Endothelial cell (in vitro differentiated cells): Measurements from ENCODE around the gene CRYL1. TPM values are rescaled to one million over a fixed set of nuclear protein-coding genes. Genes with fewer than 3 reads are reported as not detected.

ENCODE experiments used
- DNase-seq: peaks from one replicate; pipeline ENCODE4 v3.0.0; 2021; ENCODE audit warnings: low spot score
- H3K27ac Mint-ChIP-seq: one replicate; pipeline ENCODE4 v1.8.0; 2021; ENCODE audit warnings: mixed read lengths, inconsistent platforms; ENCODE audit not compliant: unreplicated experiment
- H3K27me3 Mint-ChIP-seq: one replicate; pipeline ENCODE4 v1.8.0; 2021; ENCODE audit warnings: mild to moderate bottlenecking, moderate library complexity, mixed read lengths, inconsistent platforms; ENCODE audit not compliant: unreplicated experiment
- H3K36me3 Mint-ChIP-seq: one replicate; pipeline ENCODE4 v1.8.0; 2021; ENCODE audit warnings: mild to moderate bottlenecking, low read depth, mixed read lengths, inconsistent platforms; ENCODE audit not compliant: unreplicated experiment
- H3K4me1 Mint-ChIP-seq: one replicate; pipeline ENCODE4 v1.8.0; 2021; ENCODE audit warnings: mild to moderate bottlenecking, mixed read lengths, inconsistent platforms; ENCODE audit not compliant: unreplicated experiment
- H3K4me3 Mint-ChIP-seq: one replicate; pipeline ENCODE4 v1.8.0; 2021; ENCODE audit warnings: mild to moderate bottlenecking, mixed read lengths, inconsistent platforms; ENCODE audit not compliant: unreplicated experiment
- H3K9me3 Mint-ChIP-seq: one replicate; pipeline ENCODE4 v1.8.0; 2021; ENCODE audit warnings: mixed read lengths, inconsistent platforms; ENCODE audit not compliant: unreplicated experiment
- CTCF ChIP-seq: fragments of 200-600 bp; sonication (generic); IDR thresholded peaks from one replicate; pipeline ENCODE4 v1.5.0; 2021; ENCODE audit warnings: antibody characterized with exemption; ENCODE audit not compliant: unreplicated experiment
- total RNA-seq: library from RNA; stranded (reverse); fragmentation: NEBNext Ultra II Directional; extraction: Animal tissue kit (Norgen Biotek cat#: 25700); gene quantifications from one replicate; pipeline ENCODE4 v1.2.1, GENCODE V29; 2021; ENCODE audit not compliant: unreplicated experiment

Gene CRYL1
- total RNA-seq, 1 donor from 2014 or later, result 4.8 TPM

DNA sequence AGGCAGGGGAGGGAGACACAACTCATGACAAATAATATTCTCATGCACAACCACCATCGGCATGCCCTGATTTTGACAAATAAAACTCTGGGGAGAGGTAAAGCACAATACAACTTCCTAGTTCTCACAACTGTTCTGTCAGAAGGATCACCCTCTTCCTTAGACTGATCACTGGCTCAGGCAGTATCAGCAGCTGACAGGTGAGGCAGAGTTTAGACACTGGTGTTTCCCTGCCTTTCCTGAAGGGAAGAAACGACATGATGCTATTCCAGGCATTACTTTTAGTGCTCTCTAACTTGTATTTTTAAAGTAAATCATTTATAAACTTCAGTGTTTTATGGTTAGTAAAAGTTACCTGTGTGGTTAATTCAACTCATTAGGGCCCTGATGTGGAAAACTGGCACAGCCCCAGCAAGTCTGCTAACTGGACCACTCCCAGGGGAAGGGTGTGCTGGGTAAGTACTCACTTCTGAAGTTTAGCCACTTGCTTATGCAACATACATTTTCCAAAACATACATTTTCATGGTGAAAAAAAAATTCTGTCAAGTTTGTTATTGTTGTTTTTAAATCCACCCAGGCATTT, 82.8 kb downstream of the CRYL1 start:
- Mint-ChIP-seq H3K4me1 (no peaks in the 10 kb centered on the region), H3K27ac (no peak overlapping the region), H3K36me3 (peaks cover 2% of the 10 kb centered on the region), H3K4me3 (no peak overlapping the region), H3K27me3 (no peaks in the 10 kb centered on the region), H3K9me3 (peaks cover under 1% of the 10 kb centered on the region)
- no peak for DNase-seq
- TF ChIP-seq CTCF, result no peak

DNA sequence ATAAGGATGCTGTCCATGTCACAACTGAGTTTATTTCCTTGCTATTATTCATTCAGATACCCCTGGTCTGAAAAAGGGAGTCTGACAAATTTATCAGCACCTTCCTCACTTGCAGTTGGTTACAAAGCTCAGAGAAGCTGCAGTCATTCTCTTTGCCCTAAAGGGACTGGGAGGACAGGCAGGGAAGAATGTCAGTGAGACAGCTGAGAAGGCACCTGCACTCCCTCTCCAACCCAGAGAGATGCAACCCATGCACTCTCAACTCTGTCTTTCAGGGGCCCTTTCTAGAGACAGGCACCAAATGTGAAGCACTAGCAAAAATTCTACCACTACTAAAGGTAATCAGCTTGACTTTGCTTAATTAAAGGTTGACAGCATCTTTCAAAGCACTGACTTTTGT, 83.3 kb downstream of the CRYL1 start:
- TF ChIP-seq CTCF, result no peak
- Mint-ChIP-seq H3K27ac (no peak overlapping the region), H3K9me3 (no peaks in the 10 kb centered on the region), H3K4me3 (no peak overlapping the region), H3K4me1 (no peaks in the 10 kb centered on the region), H3K27me3 (no peaks in the 10 kb centered on the region), H3K36me3 (no peaks in the 10 kb centered on the region)
- no peak for DNase-seq

DNA sequence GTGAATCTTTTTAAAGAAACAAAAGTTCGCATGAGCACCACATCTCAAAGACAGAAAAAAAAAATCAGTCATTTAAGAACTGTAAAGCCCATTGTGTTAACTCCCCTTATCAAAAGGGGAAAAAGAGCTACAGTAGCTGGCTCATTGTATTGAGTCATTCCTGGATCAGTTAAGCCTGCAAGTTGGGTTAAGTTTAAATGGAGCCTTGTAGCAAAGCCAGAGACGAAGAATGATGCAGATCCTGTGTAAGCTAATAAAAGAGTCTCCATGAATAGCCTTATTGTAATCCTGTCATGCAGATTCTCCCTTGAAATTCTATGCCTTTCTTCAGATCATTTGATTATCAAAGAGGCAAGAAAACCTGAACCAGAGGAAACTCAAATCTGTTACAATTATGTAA, 83.8 kb downstream of the CRYL1 start:
- DNase-seq, result no peak
- no peak overlapping the region for H3K4me3 Mint-ChIP-seq
- no peak overlapping the region for H3K27ac Mint-ChIP-seq
- H3K9me3 Mint-ChIP-seq, result no peaks in the 10 kb centered on the region
- no peaks in the 10 kb centered on the region for H3K27me3 Mint-ChIP-seq
- no peaks in the 10 kb centered on the region for H3K36me3 Mint-ChIP-seq
- no peak for TF ChIP-seq CTCF
- no peaks in the 10 kb centered on the region for H3K4me1 Mint-ChIP-seq

GRCh38 chr13:20441056-20441455, 84.6 kb downstream of the CRYL1 start:
- no peaks in the 10 kb centered on the region for H3K27me3 Mint-ChIP-seq
- H3K4me3 Mint-ChIP-seq, result no peak overlapping the region
- H3K4me1 Mint-ChIP-seq, result no peaks in the 10 kb centered on the region
- no peak overlapping the region for H3K27ac Mint-ChIP-seq
- no peak for TF ChIP-seq CTCF
- H3K9me3 Mint-ChIP-seq, result no peaks in the 10 kb centered on the region
- no peak for DNase-seq
- H3K36me3 Mint-ChIP-seq, result no peaks in the 10 kb centered on the region

GRCh38 chr13:20439261-20439660, 86.4 kb downstream of the CRYL1 start:
- Mint-ChIP-seq H3K4me1 (no peaks in the 10 kb centered on the region), H3K27me3 (no peaks in the 10 kb centered on the region), H3K27ac (no peak overlapping the region), H3K9me3 (no peaks in the 10 kb centered on the region), H3K36me3 (no peaks in the 10 kb centered on the region), H3K4me3 (no peak overlapping the region)
- TF ChIP-seq CTCF, result no peak
- DNase-seq, result no peak
